ENCODE results near the gene ZNFX1.
A peak's percentile ranks its signal among the peaks of the same experiment; 100 is the strongest.
"Not testable (repeated sequence)": the region's sequence is repeated elsewhere in the genome, so short reads cannot be mapped to it uniquely, and the experiment has no call there.

Gene ZNFX1

DNA sequence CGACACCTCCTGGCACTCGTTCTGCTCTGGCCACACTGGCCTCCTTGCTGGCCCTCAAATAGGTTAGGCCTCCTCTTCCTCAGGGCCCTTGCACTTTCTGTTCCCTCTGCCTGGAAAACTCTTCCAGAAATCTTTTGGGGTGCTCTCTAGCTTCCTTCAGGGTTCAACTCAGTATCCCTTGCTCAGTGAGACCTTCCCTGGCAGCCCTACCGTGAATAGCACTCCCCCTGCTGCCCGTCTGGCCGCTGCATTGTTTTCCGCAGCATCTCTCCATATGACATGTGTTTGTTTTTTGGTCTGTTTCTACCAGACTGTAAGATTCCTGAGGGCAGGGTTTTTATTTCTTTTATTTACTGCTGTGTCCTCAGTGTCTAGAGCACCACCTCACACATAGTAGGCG is 52.0 kb downstream of the ZNFX1 start:
- DNase-seq = no peak
- in situ Hi-C loops (cut with MboI; ENCODE audit: low pct_unique_long_range_greater_than_20kb, low sequenced_read_pairs) = no loop called here

- DNase-seq = no peak
- in situ Hi-C loops (cut with MboI; ENCODE audit: low pct_unique_long_range_greater_than_20kb, low sequenced_read_pairs) = no loop called here
These were observed 57.7 kb downstream of the ZNFX1 start for GRCh38 chr20:49219924-49220831.

DNA sequence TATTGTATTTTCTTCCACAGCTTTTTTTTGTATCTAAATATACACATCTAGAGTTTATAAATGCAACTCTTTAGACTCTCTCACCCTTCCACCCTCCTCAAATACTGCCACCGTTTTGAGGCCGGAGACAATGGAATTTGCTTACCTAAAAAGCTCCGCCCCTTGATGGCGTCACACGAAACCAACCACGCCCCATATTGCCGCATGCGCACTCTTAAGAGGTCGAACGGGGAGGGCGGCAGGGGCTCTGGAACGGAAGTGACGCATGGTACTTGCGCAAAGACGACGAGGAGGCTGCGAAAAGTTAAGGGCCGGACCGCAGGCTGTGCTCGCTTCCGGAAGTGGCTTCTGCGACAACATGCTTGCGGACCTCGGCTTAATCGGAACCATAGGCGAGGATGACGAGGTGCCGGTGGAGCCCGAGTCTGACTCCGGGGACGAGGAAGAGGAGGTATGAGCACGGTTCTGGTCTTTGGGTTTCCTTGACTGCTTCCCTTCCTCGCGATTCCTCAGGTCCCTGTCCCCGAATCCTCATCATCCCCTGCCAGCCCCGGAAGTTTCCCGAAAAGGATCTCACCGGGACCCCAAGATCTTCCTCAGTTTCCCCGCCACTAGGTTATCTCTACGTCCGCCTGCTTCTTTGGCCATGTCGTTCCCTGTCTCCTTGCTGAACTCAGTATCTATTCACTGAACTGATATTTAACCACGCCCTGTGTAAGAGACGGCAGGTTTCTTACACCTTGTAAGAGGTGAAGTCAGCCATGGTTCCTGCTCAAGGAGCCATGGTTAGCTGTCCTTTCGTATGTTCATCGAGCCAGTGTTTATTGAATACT is 58.5 kb downstream of the ZNFX1 start, which contains the start of gene DDX27:
TSS of gene DDX27 (plus strand) at position 326 of the 833 bp plus-strand sequence. CDS start at position 359, 33 bp downstream.
- in situ Hi-C loops (cut with MboI; ENCODE audit: low pct_unique_long_range_greater_than_20kb, low sequenced_read_pairs) = no loop called here
- DNase-seq = peak; percentile 98

DNA sequence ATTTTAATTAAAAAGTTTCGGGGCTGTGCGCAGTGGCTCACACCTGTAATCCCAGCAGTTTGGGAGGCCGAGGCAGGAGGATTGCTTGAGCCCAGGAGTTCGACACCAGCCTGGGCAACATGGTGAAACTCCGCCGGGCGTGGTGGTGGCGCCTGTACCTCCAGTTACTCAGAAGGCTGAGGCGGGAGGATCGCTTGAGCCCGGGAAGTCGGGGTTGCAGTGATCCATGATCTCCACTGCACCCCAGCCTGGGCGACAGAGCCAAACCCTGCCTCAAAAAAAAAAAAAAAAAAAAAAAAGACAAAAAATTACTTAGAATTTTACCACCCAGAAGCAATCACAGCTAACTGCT is 59.1 kb downstream of the ZNFX1 start:
- DNase-seq; in situ Hi-C loops (cut with MboI; ENCODE audit: low pct_unique_long_range_greater_than_20kb, low sequenced_read_pairs): not testable (repeated sequence)

GRCh38 chr20:49216991-49217578 is 60.8 kb downstream of the ZNFX1 start:
- in situ Hi-C loops (cut with MboI; ENCODE audit: low pct_unique_long_range_greater_than_20kb, low sequenced_read_pairs) = no loop called here
- DNase-seq = peak; percentile 95

GRCh38 chr20:49215232-49215631 is 62.6 kb downstream of the ZNFX1 start:
- in situ Hi-C loops (cut with MboI; ENCODE audit: low pct_unique_long_range_greater_than_20kb, low sequenced_read_pairs) = no loop called here
- DNase-seq = no peak

- no peak for DNase-seq
- in situ Hi-C loops (cut with MboI; ENCODE audit: low pct_unique_long_range_greater_than_20kb, low sequenced_read_pairs) = no loop called here
These were observed 63.3 kb downstream of the ZNFX1 start for GRCh38 chr20:49214571-49214970.

DNA sequence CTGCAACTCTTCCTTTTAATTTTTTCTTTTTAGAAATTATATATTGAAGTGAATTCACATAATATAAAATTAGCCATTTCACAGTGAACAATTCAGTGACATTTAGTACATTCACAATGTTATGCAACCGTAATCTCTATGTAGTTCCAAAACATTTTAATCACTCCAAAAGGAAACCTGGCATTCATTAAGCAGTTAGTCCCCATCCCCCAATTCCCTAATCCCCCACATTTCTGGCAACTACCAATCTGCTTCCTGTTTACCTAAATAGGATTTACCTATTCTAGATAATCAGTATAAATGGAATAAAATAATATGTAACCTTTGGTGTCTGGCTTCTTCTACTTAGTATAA is 67.1 kb downstream of the ZNFX1 start:
- in situ Hi-C loops (cut with MboI; ENCODE audit: low pct_unique_long_range_greater_than_20kb, low sequenced_read_pairs) = no loop called here
- DNase-seq = no peak

DNA sequence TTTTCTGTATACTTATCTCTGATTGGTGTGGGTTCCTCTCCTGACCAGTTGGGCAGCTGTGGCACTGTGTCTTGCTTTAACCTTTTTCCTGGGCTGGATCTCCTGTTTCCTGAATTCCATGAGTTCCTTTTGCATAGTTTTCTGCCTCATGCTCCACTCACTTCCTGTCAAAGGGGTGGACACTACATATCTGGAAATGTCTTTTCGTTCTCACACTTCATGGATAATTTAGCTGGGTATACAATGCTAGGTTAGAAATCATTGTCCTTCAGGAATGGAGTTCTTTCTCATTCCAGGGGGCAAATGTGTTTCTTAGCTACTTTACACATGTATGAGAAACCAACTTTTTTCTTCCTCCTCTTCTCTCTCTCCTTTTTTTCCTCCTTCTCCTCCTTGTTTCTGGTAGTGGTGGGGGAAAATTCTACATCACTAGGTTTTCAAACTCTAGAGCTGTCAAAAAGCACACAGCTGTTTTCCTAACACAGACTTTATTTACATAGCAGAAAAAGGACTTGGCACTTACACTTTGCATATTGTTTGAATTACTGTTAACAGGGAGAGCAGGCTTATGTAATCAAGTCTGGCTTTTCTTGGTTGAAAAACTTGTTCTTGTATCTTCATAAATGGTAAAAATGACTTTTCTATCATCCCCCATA is 67.6 kb downstream of the ZNFX1 start:
- no peak for DNase-seq
- in situ Hi-C loops (cut with MboI; ENCODE audit: low pct_unique_long_range_greater_than_20kb, low sequenced_read_pairs) = no loop called here

DNA sequence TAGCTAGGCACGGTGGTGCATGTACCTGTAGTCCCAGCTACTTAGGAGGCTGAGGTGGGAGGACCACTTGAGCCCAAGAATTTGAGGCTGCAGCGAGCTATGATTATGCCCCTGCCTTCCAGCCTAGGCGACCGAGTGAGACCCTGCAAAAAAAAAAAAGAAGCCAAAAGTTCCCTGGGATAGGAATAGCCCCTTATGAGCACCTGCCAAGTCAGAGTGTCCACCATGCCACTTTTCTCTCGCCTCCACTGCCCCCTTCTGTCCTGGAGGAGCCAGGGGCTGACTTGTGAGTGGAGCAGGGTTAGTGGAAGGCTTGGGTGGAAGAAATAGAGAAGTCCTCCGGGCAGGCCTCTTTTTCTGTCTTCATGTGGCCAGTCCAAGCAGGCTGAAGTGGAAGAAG is 70.8 kb downstream of the ZNFX1 start:
- in situ Hi-C loops (cut with MboI; ENCODE audit: low pct_unique_long_range_greater_than_20kb, low sequenced_read_pairs) = no loop called here
- peak; percentile 50 for DNase-seq

DNA sequence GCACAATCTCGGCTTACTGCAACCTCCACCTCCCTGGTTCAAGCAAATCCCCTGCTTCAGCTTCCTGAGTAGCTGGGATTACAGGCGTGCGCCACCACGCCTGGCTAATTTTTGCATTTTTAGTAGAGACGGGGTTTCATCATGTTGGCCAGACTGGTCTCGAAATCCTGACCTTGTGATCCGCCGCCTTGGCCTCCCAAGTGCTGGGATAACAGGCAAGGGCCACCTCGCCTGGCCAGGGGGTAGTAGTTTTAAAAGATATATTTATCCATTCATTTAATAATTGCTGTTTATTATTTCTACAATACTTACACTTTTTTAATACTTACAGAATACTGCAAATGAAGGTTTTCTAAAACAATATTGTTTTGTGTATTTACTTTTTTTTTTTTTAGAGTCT is 74.1 kb downstream of the ZNFX1 start:
- in situ Hi-C loops (cut with MboI; ENCODE audit: low pct_unique_long_range_greater_than_20kb, low sequenced_read_pairs) = no loop called here
- no peak for DNase-seq

GRCh38 chr20:49203011-49203410 is 74.8 kb downstream of the ZNFX1 start:
- in situ Hi-C loops (cut with MboI; ENCODE audit: low pct_unique_long_range_greater_than_20kb, low sequenced_read_pairs) = no loop called here
- DNase-seq = no peak

DNA sequence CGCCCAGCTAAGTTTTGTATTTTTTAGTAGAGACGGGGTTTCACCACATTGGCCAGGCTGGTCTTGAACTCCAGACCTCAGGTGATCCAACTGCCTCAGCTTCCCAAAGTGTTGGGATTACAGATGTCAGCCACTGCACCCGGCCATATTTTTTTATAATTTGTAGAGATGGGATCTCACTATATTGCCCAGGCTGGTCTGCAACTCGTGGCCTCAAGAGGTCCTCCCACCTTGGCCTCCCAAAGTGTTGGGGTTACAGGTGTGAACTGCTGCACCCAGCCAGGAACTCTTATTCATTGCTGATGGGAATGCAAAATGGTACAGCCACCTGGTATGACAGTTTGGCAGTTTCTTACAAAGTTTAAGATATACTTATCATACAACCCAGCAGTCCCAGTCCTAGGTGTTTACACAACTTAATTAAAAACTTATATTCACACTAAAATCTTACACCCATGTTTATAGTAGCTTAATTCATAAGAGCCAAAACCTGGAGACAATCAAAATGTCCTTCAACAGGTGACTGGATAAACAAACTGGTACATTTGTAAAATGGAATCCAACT is 78.0 kb downstream of the ZNFX1 start:
- no peak for DNase-seq
- in situ Hi-C loops (cut with MboI; ENCODE audit: low pct_unique_long_range_greater_than_20kb, low sequenced_read_pairs) = no loop called here

DNA sequence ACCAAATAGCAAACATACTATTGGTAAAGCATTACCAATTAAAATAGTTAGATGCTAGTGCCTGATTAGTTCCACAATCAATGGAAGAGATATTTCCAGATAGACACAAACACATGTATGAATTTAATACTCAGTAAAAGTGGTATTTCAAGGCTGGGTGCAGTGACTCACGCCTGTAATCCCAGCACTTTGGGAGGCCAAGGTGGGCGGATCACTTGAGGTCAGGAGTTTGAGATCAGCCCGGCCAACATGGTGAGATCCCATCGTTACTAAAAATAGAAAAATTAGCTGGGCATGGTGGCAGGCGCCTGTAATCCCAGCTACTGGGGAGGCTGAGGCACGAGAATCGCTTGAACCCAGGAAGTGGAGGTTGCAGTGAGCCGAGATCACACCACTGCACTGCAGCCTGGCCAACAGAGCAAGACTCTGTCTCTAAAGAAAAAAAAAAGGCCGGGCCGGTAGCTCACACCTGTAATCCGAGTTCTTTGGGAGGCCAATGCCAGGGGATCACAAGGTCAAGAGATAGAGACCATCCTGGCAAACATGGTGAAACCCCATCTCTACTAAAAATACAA is 84.8 kb downstream of the ZNFX1 start:
- not testable (repeated sequence) for DNase-seq

More for the DNA sequence above, 84.8 kb downstream of the ZNFX1 start:
- in situ Hi-C loops (cut with MboI; ENCODE audit: low pct_unique_long_range_greater_than_20kb, low sequenced_read_pairs) = not testable (repeated sequence)
